HG02678 (cell line): ENCODE measurements around the gene ZKSCAN5.
A peak's percentile ranks its signal among the peaks of the same experiment; 100 is the strongest.

Source experiments
- ATAC-seq: cut with Tn5 transposase; IDR thresholded peaks from one replicate; pipeline ENCODE4 v1.9.1; 2021; ENCODE audit warnings: mild to moderate bottlenecking, moderate library complexity; ENCODE audit not compliant: unreplicated experiment

ZKSCAN5 gene

DNA sequence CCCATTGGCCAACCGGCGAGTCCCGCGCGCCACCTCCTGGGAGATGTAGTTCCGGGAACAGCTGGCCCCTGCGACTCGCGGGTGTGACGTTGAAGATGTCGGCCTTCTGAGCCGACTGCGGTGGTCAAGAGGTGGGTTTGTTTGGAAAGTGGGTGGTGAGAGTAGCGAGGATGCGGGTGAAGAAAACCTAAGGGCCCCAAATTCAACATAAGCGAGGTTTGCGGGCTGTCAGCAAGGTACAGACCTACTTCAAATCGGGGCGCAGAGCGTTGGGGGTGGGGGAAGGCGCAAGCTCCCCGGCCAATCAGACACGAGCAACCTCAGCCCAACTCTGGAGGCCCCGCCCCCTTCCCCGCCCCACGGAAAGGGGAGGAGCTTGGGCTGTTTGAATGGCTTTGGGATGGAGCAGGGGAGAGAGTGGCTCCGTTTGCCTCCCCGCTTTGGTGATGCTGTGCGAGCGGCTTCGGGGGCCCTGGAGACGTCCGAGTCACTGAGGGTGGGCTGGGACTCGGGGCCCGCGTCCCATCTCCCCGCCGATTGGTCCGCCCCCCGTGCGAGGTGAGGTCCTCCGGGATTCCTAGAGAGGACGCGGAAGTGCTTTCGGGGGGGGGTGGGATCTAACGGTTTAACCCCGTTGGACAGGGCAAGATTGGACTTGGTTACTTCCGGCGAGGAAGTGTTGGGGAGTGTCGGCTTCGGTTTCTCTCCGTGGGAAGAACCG, at the start of gene ZKSCAN5:
Gene ZKSCAN5 (plus strand): TSS at position 60 of the 721 bp plus-strand sequence. CDS start 1,383 bp downstream, outside the sequence.
- ATAC-seq, result peak; percentile 79

DNA sequence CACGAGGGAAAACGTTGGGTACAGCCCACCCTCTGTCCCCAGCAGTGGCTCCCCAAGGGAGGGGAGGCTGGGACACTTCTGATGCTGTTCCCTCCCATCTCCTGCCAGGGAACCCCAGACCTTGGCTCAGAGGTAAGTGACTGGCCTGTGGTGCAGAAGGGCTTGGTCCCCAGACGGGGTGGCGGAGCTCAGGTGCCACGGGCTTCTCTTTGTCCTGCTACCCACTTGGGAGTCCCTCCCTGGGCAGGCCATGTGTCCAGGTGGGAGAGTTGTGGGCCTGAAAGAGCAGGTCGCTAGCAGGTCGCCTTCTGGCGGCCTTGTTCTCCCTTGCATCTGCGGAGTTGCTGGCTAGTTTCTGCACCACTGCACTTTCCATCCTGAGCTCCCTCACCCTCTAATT, 48.6 kb upstream of the ZKSCAN5 start:
- ATAC-seq, result no peak

DNA sequence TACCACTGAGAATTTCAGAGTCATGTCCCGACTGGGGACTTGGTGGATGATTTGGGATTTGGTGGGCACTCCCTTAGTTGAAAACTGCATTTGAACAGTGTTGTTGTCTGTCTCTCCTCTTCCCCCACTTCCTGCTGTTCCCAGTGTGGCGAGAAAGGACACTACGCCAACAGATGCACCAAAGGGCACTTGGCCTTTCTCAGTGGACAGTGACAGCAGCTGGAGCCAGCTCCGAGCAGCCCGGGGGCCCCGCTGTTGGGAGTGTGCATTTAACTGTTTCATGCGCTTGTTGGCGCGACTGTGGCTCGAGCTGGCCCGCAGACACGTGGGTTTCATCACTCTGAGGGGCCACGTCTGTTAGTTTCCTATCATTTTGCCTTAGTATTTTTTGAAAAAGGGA, 48.2 kb upstream of the ZKSCAN5 start:
- no peak for ATAC-seq

DNA sequence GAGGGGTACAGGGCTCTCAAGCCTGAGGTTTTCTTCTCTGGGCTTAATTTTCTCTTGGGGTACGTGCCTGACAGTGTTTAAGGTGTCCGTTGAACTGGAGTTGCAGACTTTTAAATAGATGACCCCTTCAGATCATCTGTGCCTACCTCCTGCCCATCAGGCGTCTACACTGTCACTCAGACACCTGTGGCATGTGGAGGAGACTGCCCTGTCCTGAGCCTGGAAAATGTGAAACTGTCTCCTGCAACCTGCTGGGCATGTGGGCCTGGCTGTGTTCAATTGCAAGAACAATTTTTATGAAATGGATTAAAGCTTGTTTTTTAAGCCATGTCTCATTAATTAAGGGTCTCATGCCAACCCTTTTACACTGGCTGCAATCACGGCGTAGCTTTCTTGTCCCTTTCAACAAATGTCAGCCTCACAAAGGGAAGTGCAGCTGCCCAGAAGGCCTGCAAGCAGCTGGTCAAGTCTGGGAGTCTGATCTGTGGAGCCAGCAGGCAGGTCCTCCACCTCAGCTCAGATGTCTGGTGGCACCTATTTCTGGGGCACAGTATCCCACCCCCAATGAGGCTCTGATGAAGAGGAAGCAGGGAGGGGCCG, 47.3 kb upstream of the ZKSCAN5 start:
- ATAC-seq, result no peak

DNA sequence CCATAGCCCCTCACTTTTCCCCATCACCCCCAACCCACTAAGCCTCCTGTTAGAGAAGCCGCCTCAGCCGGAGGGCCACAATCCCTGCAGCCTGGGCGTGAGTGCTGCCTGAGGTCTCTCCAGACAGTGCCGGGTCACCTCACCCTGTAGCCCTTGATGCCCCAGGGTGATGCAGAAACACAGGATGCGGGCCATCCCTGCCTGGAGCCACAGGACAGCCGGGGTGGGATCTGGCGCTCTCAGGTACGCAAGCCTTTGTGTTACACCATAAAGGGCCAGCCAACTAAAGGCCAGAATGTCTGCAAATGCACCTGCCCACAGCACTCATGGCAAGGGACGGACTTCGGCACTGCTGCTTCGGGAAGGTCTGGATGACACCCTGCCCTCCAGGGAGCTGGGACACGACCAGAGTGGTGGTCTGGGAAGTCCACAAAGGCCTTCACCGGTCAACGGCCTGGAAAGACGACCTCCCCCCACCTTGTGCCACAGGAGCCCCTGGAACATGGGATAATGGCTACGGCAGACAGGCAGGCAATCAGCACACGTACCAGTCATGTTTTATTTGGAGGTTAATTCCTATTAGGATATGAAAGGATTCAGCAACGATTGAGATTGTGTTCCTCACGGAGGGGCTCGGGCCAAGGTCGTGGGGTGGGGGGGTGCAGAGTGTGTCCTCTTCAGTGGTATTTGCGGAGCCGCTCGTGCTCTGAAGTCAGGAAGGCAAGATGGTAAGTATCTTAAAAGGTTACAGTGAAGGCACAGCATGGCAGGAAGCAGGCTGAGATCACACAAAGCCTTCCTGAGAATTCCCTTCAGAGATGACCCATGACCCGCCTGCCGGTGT, 46.6 kb upstream of the ZKSCAN5 start:
- no peak for ATAC-seq

DNA sequence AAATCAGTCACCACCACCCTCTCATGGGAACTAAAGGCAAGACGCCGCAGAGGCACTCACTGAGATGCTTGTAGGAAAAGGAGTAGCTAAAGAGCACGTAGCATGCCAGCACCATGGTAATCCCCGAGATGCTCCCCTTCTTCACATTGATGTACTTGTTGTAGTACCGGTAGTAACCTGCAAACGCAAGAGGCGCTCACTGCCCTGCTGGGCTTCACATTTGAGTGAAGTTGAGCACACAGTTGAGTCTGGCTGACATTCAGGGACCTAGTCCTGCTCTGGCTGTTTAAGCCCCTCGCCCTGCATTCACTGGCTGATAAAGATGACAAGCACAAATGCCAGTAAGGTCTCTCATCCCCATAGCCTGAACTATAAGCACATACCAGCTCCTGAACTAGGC, 45.4 kb upstream of the ZKSCAN5 start:
- no peak for ATAC-seq

DNA sequence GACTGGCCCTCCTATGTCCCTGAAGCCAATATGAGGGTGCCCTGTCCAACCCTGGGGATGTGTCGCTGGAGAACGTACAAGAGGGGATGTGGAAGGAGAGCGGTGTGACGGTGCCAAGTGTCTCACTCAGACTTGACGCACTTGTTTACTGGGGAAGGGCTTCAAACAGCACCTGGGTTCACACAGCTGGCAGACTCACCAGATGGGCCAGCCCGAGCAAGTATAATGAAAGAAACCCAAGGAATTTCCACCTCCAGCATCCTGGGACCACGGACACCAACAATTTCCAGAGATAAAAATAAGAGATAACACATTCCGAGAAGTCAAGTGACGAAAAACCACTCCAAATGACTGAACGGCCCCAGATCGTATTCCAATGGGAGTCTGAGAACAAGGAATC, 43.8 kb upstream of the ZKSCAN5 start:
- no peak for ATAC-seq

DNA sequence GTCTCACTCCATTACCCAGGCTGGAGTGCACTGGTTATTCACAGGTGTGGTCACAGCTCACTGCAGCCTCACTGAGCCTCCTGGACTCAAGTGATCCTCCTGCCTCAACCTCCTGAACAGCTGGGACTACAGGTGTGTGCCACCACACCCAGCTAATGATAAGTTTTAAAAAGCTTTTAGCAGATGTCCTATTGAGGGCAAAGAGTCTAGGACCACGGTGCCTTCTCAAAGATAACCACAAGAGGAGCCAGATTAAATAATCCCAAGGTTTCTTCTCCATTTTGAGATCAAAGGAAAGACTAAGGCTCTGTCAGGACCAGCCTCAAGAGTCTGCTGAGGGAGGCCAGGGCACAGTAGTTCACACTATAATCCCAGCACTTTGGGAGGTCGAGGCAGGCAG, 43.2 kb upstream of the ZKSCAN5 start:
- ATAC-seq, result no peak

DNA sequence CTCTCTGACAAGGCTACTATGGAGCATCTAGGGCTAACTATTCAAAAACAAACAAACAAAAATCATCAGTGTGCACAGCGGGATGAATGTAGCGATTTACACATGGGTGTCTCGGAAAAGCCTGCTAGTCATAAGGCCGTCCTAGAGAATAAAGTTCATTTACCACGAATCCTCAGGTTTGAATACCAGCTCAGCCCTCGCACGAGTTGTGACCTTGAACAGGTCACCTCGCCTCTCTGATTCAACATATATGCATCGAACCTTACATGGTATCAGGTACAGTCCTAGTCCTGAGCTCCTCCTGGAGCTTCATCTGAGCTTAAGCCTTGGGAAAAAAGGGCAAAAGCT, 39.1 kb upstream of the ZKSCAN5 start:
- ATAC-seq, result no peak

DNA sequence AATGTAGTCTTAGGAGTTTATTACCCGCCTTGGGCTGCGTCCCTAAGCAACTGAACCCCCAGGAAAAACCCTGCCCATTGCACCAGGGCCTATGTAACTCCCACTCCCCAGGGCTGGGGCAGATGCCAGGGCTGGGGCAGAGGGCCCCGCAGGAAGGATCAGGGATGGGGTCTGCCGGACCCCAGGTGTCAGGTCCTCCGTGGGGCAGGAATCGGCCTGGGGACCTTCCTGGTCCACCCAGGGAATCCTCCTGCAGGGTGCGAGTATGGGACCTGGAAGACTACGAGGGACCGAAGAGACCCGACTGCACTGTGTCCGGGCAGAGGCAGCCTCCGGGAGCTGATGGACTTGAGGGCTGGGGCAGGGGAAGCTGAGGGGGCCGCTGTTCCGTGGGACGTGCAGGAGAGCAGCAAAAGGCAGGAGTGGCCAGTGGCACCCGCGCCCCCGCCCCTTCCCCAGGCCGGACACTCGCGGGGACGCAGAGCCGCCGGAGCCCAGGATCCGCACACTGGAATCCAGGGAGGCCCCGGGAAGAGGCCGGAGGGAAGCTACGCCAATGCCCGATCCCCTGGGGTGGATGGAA, 36.0 kb upstream of the ZKSCAN5 start:
- no peak for ATAC-seq

DNA sequence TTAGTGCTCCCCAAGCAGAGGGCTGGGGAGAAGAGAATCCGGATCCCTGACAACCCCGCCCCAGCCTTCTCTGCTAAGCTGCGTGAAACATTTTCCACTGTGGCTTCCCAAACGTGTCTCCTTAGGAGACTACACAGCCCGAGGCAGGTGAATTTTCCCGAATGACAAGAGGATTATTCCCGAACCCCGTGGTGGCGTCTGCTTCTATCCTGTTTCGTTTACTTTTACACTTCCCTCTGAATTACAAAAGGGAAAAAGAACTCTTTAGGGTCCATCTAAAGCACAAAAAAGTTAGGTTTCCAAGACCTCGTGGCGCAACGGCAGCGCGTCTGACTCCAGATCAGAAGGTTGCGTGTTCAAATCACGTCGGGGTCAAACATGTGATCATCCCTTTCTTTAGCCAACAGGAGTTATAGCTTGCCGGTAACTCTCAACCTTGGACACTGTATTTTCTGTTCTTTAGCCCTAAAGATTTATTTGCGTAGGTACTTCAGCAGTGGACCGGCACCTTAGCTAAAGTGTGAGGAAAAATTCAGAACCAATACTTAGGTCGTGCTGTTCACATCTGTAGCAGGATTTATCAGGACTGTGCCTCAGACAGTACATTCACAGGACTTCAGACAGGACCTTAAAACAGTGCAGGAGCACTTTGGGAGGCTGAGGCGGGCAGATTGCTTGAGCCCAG, 34.9 kb upstream of the ZKSCAN5 start:
- ATAC-seq, result no peak

DNA sequence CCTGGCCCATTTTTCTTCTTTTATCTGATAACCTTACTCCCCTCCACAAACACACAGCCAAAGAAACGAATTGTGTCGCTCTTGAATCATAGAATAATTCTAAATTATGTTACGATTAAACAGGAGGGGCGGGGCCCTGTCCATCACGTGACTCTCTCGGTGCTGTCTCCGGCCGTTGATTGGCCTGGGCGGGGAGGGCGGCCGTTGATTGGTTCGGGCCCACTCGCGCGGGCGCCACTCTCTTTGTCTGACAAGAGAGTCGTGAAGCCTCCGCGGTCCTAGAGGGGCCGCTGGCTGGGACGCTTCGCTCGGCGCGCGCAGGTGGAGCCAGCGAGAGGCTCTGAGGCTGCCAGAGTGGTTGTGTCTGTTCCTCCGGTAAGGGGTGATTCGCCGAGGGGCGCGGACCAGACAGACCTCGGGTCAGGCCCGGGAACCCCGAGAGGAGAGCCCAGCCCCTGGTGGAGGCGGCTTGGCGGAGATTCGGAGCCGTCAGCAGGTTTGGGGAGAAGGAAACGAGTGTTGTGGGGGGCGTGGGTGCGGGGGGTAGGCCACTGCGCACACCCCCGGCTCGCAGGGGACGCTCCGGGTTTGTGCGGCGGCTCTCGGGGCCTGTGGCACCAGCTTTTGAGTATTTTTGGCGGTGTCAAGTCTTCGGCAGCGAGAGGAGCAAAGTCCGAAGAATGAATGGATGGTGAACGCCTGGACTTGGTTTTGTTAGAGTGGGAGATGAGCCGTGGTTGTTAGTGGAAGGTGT, 31.7 kb upstream of the ZKSCAN5 start, which contains the start of gene ZNF789:
Gene ZNF789 (plus strand): TSS at position 330 of the 754 bp plus-strand sequence. CDS start 3,567 bp downstream, outside the sequence.
- ATAC-seq, result peak; percentile 99

DNA sequence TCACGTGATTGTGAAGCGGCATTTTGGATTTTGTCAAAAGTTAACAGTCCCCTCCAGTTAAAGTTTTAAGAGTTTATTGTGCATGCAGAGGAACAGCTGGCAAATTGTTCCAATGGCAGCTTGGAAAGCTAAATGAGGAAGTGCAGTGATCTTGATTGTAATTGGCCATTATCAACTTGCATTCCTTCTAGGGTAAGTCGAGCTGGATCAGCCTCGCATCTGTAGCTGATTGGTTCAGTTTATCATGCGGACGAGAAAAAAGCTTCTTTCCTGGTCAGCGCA, 31.2 kb upstream of the ZKSCAN5 start:
- no peak for ATAC-seq

DNA sequence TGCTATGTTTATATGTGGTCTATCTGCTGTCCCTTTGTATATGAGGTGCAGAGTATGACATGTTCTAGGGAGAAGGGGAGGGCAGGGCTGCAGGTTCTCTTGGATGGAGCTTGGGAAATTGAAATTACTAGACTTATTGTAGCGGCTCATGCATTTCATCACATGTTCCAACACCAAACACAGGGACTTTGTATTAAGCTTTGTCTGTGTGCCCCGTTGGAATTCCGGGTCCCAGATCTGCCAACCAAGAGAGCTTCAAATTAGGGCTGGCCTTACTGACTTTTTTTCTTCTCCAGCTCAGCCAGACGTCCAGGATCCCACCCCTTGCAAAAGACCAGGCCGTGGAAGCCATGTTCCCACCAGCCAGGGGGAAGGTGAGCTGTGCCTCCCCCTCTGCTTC, 28.4 kb upstream of the ZKSCAN5 start:
- no peak for ATAC-seq

DNA sequence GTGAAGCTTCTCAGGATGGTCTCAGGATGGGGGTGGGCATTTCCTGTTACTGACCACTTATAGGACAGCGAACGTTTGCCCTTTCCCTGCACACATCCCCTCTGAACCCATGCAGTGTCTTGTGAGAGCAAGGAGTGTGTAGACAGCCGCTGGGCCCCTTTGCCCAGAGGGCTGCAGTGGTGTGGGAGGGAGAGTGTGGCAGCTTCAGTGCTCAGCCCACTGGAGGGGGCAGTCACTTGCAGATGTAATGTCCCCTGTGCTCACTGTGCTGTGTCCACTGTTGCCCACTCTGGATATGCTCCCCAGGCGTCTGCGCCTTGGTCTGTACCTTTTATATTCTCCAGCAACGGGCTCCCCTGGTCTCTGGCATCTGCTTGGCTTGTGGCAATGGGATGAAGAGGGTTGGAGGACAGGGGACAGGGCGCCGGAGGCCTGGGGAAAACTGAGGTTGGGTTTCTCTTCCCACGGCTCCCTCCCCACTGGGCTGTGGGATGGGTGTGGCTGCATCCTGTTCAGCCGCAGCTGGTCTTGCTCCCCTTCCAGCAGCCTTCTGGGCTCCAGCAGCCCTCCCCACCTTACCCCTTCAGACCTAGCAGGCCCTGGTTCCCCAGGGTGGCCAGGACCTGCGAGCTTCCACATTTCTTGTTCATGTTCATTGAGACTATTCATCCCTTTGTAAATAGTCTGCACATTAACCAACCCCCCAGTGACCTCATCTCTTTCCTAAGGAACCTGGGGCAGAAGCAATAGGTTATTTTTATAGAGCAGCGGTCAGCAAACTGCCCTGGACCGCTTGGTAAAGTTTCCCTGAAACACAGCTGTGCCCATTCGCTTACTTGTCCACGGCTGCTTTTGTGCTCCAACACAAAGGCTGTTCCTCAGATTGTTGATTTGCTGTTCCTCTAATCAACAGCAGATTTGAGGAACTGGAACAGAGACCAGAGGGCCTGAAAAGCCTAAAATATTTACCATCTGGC, 25.7 kb upstream of the ZKSCAN5 start:
- ATAC-seq, result no peak

DNA sequence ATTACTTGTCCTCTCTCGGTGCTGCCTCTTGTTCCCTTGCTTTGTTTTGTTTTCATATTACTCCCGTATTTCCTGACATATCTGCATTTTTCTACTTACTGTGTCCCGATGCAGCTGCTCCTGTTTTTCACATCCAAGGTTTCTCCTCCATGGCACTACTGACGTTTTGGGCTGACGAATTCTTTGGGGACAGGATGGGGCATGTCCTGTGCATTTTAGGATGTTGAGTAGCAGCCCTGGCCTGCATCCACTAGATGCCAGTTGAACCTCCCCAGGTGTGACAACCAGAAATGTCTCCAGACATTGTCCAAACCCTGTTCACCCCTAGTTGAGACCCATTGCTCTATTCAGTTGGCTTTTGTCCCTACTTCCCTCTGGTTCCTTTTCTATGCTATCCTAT, 19.4 kb upstream of the ZKSCAN5 start:
- ATAC-seq, result no peak

DNA sequence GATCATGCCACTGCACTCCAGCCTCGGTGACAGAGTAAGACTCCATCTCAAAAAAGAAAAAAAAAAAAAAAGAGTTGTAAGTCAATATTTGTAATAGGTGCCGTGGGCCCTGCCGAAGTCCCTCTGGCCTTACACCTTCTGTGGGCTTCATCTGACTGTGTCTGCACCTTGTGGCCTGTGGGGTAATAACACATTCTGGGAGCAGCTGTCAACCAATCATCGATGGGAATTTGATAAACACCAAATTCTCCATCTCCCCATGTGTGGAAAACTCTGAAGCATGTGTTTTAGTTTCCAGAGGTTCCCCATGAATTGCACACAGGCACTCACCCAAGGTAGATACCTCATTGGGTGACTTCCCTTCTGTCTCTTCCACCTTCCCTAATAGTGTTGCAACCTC, 15.2 kb upstream of the ZKSCAN5 start:
- ATAC-seq, result no peak

DNA sequence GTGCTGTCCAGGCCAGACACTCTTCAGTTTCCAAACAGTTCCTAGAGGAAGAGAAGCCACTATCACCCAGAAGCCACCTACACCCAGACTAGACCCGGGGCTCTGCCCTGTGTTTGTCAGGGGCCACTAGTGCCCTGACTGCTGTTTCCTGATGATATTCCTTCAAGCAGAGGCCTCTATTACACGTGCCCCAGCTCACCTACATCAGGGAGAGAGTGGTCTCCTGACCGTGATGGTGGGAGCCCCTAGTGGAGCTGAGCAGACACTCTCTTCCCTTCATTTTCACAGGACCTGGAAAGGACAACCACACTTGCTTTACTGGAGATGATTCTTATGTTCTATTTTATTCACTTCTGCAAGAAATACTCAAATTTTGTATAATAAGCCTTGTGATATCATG, 13.6 kb upstream of the ZKSCAN5 start:
- no peak for ATAC-seq

DNA sequence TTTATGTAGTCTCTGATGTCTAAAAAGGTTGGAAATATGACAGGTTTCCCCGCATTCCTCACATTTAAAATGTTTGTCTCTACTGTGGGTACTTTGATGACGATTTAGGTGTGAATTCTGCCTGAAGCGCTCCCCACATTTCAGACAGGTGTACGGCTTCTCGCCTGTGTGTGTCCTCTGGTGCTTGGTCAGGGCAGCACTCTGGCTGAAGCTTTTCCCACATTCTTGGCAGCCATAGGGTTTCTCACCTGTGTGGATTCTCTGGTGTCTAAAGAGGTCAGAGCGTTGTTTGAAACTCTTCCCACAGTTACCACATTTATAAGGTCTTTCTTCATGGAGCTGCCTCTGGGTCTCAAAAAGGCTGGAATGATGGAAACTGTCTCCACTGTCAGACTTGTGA, 10.6 kb upstream of the ZKSCAN5 start:
- ATAC-seq, result no peak
